Measurements from ENCODE around the gene RAB8A. TPM values are rescaled to one million over a fixed set of nuclear protein-coding genes. Genes with fewer than 3 reads are reported as not detected.

The RAB8A gene
- total RNA-seq, 5 donors from 2014 or later (not counting 1 experiment from before 2014, with no cell fraction given) = 67.0 to 84.5 (median 71.7) TPM

DNA sequence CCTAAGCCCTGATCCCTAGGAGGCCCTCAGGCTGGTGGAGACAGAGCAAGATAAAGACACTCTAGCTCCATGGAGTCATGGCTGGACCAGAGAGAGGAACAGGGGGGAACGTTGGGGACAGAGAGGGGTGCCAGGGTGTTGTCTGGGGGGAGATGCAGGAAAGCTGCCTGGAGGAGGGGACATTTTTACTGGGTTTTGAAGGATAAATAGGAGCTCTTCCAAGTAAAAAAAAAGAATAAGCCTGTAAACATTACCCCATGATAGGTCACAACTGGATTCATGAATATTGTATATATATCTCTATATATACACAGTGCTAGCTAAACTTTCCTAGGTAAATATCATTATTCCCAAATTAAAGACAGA is 32.5 kb downstream of the RAB8A start:
- no peaks in the 10 kb centered on the region for H3K27me3 ChIP-seq (replicated peaks in 1 of 2; ENCODE audit: control insufficient read depth in 2 of 2, extremely low read depth in 1 of 2, insufficient read depth in 2 of 2, low read length in 1 of 2)
- POLR2A ChIA-PET = interaction anchor here (0.6 to 0.7 kb wide), 5 partner anchors 41 to 682 kb away, joined by 3 to 6 read pairs (median 4); partner anchors contain the start of gene FAM32A (in 1 of the 2)
- peaks cover 0 to 12% of the 10 kb centered on the region in 2 donors for H3K36me3 ChIP-seq (ENCODE audit: control insufficient read depth in 2 of 2, extremely low read depth in 1 of 2, insufficient read depth in 1 of 2, low read length in 1 of 2)
- Mint-ChIP-seq H3K27ac (peak overlapping the region; percentile 95 to 98), H3K4me3 (peak overlapping the region; percentile 93 to 99 (median 94)), H3K27me3 (no peaks in the 10 kb centered on the region), H3K4me1 (peaks cover 33 to 62% (median 41%) of the 10 kb centered on the region in 3 donors), H3K9me3 (no peaks in the 10 kb centered on the region), H3K36me3 (peaks cover 10% of the 10 kb centered on the region)
- H3K4me1 ChIP-seq (ENCODE audit: control insufficient read depth in 1 of 2, extremely low read depth in 1 of 2, insufficient read depth in 2 of 2, low read length in 2 of 2) = peaks cover 2 to 78% of the 10 kb centered on the region in 2 experiments
- DNase-seq (no peak), ATAC-seq (replicated peaks in 1 of 4) (peak in 2 of 4 experiments; percentile 6 to 7)
- CTCF ChIA-PET = interaction anchor here in 1 of 2 donors (0.6 to 1.9 kb wide), 6 partner anchors 30 to 242 kb away, joined by 3 to 7 read pairs (median 4); partner anchors contain the start of gene FAM32A
- H3K27ac ChIP-seq (ENCODE audit: low read length) = peak overlapping the region; percentile 82
- 0% methylated on average over 1 of the region's 1 CpG for WGBS (ENCODE audit: insufficient coverage)
- H3K4me3 ChIP-seq (ENCODE audit: control insufficient read depth in 1 of 2, extremely low read depth in 1 of 2, low read length in 1 of 2) = peak overlapping the region; percentile 66 to 72
- H3K9me3 ChIP-seq = no peaks in the 10 kb centered on the region

DNA sequence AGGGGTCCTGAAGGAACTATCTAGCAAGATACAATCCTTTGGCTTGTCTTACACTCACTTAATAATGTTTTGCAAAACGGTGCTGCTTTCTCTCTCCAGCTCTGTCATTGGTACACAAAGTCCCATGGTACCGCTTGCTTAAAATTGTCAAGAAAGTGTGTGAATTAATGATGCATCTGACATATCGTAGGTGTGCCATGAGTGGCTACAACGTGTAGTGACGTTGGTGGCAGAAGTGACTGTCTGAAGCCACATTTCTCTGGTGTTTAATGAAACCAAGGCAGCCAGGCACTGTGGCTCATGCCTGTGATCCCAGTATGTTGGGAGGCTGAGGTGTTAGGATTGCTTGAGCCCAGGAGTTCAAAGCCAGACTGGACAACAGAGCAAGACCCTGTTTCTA is 34.4 kb downstream of the RAB8A start:
- ATAC-seq (replicated peaks in 1 of 4) (no peak), DNase-seq (no peak)
- H3K9me3 Mint-ChIP-seq = no peaks in the 10 kb centered on the region
- 59% methylated on average over 5 of the region's 5 CpGs for WGBS (ENCODE audit: insufficient coverage)
- H3K27me3 Mint-ChIP-seq = no peaks in the 10 kb centered on the region
- peaks cover 0 to 24% of the 10 kb centered on the region in 2 donors for H3K36me3 ChIP-seq (ENCODE audit: control insufficient read depth in 2 of 2, extremely low read depth in 1 of 2, insufficient read depth in 1 of 2, low read length in 1 of 2)
- peak overlapping the region; percentile 49 to 99 (median 50) for H3K4me3 Mint-ChIP-seq
- ChIA-PET POLR2A (interaction anchor here (0.6 to 0.7 kb wide), 2 partner anchors 10 to 115 kb away, joined by 4 to 5 read pairs; no protein-coding TSS in a partner anchor), CTCF (interaction anchor here in 1 of 2 donors (0.6 kb wide), 1 partner anchor 10 kb away, joined by 4 read pairs; no protein-coding TSS in a partner anchor)
- H3K27ac ChIP-seq (ENCODE audit: low read length) = no peak overlapping the region
- no peak overlapping the region for H3K4me3 ChIP-seq (ENCODE audit: control insufficient read depth in 1 of 2, extremely low read depth in 1 of 2, low read length in 1 of 2)
- peaks cover 2 to 62% of the 10 kb centered on the region in 2 experiments for H3K4me1 ChIP-seq (ENCODE audit: control insufficient read depth in 1 of 2, extremely low read depth in 1 of 2, insufficient read depth in 2 of 2, low read length in 2 of 2)
- peaks cover 29 to 50% (median 35%) of the 10 kb centered on the region in 3 donors for H3K4me1 Mint-ChIP-seq
- no peaks in the 10 kb centered on the region for H3K9me3 ChIP-seq
- no peaks in the 10 kb centered on the region for H3K27me3 ChIP-seq (replicated peaks in 1 of 2; ENCODE audit: control insufficient read depth in 2 of 2, extremely low read depth in 1 of 2, insufficient read depth in 2 of 2, low read length in 1 of 2)
- peaks cover 12% of the 10 kb centered on the region for H3K36me3 Mint-ChIP-seq
- peak overlapping the region; percentile 31 to 77 for H3K27ac Mint-ChIP-seq

DNA sequence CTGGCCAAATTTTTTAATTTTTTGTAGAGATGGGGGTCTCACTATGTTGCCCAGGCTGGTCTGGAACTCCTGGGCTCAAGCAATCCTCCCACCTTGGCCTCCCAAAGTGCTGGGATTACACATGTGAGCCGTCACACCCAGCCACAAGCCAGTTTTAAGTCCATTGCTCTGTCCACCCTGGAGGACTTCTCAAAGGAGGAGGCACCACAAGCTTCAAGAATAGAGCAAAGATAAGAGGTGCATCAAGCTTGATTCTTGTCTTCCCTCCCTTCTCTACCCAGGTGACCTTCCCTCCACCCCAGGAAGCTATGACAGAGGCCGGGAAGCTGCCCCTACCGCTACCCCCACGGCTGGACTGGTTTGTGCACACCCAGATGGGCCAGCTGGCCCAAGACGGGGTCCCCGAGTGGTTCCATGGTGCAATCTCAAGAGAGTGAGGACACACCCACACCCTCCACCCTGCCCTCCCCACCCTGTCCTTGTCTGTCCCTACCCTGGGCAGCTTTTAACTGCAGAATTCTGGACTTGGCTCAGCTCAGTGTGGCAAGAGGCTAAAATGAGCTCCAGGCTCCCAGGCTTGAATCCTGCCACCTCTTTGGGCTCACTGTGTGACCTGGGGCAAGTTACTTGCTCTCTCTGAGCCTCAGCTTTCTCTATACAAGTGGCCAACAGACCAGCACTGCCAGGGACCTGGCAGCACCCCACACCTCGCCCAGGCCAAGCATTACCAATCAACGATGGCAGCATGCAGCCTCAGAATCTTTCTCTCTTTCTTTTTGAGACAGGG is 36.9 kb downstream of the RAB8A start:
- Histone ChIP-seq H3K4me1 (ENCODE audit: control insufficient read depth in 1 of 2, extremely low read depth in 1 of 2, insufficient read depth in 2 of 2, low read length in 2 of 2) (peaks cover 2 to 43% of the 10 kb centered on the region in 2 experiments), H3K4me3 (ENCODE audit: control insufficient read depth in 1 of 2, extremely low read depth in 1 of 2, low read length in 1 of 2) (no peak overlapping the region), H3K36me3 (ENCODE audit: control insufficient read depth in 2 of 2, extremely low read depth in 1 of 2, insufficient read depth in 1 of 2, low read length in 1 of 2) (peaks cover 4 to 46% of the 10 kb centered on the region in 2 donors), H3K9me3 (no peaks in the 10 kb centered on the region), H3K27me3 (replicated peaks in 1 of 2; ENCODE audit: control insufficient read depth in 2 of 2, extremely low read depth in 1 of 2, insufficient read depth in 2 of 2, low read length in 1 of 2) (no peaks in the 10 kb centered on the region), H3K27ac (ENCODE audit: low read length) (peak overlapping the region; percentile 10)
- H3K27me3 Mint-ChIP-seq = no peaks in the 10 kb centered on the region
- ChIA-PET CTCF (no interaction called here), POLR2A (interaction anchor here in 1 of 2 donors (0.7 kb wide), 1 partner anchor 20 kb away, joined by 3 read pairs; no protein-coding TSS in a partner anchor)
- no peak for DNase-seq
- 85% methylated on average over 7 of the region's 8 CpGs for WGBS (ENCODE audit: insufficient coverage)
- H3K36me3 Mint-ChIP-seq = peaks cover 20% of the 10 kb centered on the region
- no peak for ATAC-seq (replicated peaks in 1 of 4)
- peak overlapping the region in 1 of 2 donors; percentile 16 for H3K27ac Mint-ChIP-seq
- no peaks in the 10 kb centered on the region for H3K9me3 Mint-ChIP-seq
- peaks cover 19 to 33% (median 21%) of the 10 kb centered on the region in 3 donors for H3K4me1 Mint-ChIP-seq
- no peak overlapping the region for H3K4me3 Mint-ChIP-seq

DNA sequence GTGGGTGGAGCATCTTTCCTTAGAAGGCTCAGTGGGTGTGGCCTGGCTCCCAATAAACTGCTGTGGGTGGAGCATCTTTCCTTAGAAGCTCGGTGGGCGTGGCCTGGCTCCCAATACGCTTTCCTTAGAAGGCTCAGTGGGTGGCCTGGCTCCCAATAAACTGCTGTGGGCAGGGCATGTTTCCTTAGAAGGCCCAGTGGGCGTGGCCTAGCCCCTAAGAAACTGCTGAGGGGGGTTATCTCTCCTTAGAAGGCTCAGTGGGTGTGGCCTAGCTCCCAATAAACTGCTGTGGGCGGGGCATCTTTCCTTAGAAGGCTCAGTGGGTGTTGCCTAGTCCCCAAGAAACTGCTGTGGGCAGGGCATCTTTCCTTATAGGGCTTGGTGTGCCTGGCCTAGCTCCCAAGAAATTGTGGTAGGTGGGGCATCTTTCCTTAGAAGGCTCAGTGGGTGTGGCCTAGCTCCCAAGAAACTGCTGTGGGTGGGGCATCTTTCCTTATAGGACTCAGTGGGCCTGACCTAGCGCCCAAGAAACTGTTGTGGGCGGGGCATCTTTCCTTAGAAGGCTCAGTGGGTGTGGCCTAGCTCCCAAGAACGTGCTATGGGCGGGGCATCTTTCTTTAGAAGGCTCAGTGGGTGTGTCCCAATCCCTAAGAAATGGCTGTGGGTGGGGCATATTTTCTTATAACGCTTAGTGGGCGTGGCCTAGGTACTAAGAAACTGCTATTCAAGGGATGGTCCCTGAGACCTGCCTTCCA is 42.1 kb downstream of the RAB8A start:
- no peaks in the 10 kb centered on the region for H3K9me3 Mint-ChIP-seq
- Histone ChIP-seq H3K4me1 (ENCODE audit: control insufficient read depth in 1 of 2, extremely low read depth in 1 of 2, insufficient read depth in 2 of 2, low read length in 2 of 2) (peaks cover 0 to 2% of the 10 kb centered on the region in 2 experiments), H3K9me3 (no peaks in the 10 kb centered on the region), H3K27me3 (replicated peaks in 1 of 2; ENCODE audit: control insufficient read depth in 2 of 2, extremely low read depth in 1 of 2, insufficient read depth in 2 of 2, low read length in 1 of 2) (no peaks in the 10 kb centered on the region), H3K36me3 (ENCODE audit: control insufficient read depth in 2 of 2, extremely low read depth in 1 of 2, insufficient read depth in 1 of 2, low read length in 1 of 2) (peaks cover 15 to 81% of the 10 kb centered on the region in 2 donors), H3K27ac (ENCODE audit: low read length) (no peak overlapping the region), H3K4me3 (ENCODE audit: control insufficient read depth in 1 of 2, extremely low read depth in 1 of 2, low read length in 1 of 2) (no peak overlapping the region)
- no peak overlapping the region for H3K4me3 Mint-ChIP-seq
- ATAC-seq (replicated peaks in 1 of 4) = no peak
- no peaks in the 10 kb centered on the region for H3K27me3 Mint-ChIP-seq
- WGBS (ENCODE audit: insufficient coverage) = 93% methylated on average over 7 of the region's 11 CpGs
- CTCF ChIA-PET = interaction anchor here in 1 of 2 donors (0.5 kb wide), 1 partner anchor 113 kb away, joined by 3 read pairs; no protein-coding TSS in a partner anchor
- POLR2A ChIA-PET = no interaction called here
- H3K4me1 Mint-ChIP-seq = peaks cover 0 to 16% (median 6%) of the 10 kb centered on the region in 3 donors
- DNase-seq = no peak
- H3K27ac Mint-ChIP-seq = no peak overlapping the region
- peaks cover 52% of the 10 kb centered on the region for H3K36me3 Mint-ChIP-seq

DNA sequence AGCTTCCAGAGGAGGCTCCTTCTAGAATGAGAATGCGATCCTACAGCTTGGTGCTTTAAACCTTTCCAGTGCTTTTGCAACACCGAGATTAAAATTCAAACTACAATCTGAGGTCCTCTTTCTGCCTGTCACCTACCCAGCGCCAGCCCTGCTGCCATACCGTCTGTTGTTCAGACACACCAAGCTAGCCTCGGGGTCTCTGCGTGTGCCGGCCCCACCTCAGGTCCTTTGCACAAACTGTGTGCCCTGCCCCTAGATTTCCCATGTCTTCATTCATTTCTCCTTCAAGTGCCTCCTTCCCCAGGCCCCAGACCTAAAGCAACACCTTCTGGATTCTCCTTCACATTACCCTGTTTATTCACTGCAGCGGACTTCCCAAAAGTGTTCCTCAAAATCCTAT is 42.9 kb downstream of the RAB8A start:
- WGBS (ENCODE audit: insufficient coverage) = 97% methylated on average over 7 of the region's 8 CpGs
- CTCF ChIA-PET = no interaction called here
- H3K4me1 ChIP-seq (ENCODE audit: control insufficient read depth in 1 of 2, extremely low read depth in 1 of 2, insufficient read depth in 2 of 2, low read length in 2 of 2) = peaks cover 0 to 2% of the 10 kb centered on the region in 2 experiments
- Mint-ChIP-seq H3K9me3 (no peaks in the 10 kb centered on the region), H3K36me3 (peaks cover 46% of the 10 kb centered on the region), H3K27me3 (no peaks in the 10 kb centered on the region), H3K4me1 (peaks cover 0 to 10% (median 6%) of the 10 kb centered on the region in 3 donors), H3K4me3 (no peak overlapping the region), H3K27ac (peak overlapping the region in 1 of 2 donors; percentile 40)
- DNase-seq = no peak
- H3K27me3 ChIP-seq (replicated peaks in 1 of 2; ENCODE audit: control insufficient read depth in 2 of 2, extremely low read depth in 1 of 2, insufficient read depth in 2 of 2, low read length in 1 of 2) = no peaks in the 10 kb centered on the region
- POLR2A ChIA-PET = no interaction called here
- no peak overlapping the region for H3K4me3 ChIP-seq (ENCODE audit: control insufficient read depth in 1 of 2, extremely low read depth in 1 of 2, low read length in 1 of 2)
- no peak overlapping the region for H3K27ac ChIP-seq (ENCODE audit: low read length)
- H3K9me3 ChIP-seq = no peaks in the 10 kb centered on the region
- H3K36me3 ChIP-seq (ENCODE audit: control insufficient read depth in 2 of 2, extremely low read depth in 1 of 2, insufficient read depth in 1 of 2, low read length in 1 of 2) = peaks cover 15 to 75% of the 10 kb centered on the region in 2 donors
- no peak for ATAC-seq (replicated peaks in 1 of 4)

DNA sequence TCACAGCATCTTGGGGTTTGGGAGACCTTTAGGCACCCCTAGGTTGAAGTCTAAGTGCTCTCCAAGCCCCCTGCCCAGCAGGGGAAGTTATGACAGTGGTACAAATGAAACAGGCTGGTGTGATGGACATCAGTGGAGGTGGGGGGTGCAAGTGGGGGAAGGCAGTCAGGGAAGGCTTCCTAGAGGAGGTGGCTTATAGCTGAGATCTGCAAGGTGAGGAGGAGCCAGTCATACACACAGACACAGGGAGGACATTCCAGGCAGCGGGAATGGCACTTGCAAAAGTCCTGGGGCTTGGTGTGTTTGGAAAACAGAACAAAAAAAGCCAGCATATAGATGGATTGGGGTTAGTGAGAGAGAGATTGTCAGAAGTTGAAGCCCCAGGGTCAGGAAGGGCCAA is 43.4 kb downstream of the RAB8A start:
- ChIA-PET CTCF (no interaction called here), POLR2A (no interaction called here)
- no peak overlapping the region for H3K4me3 Mint-ChIP-seq
- DNase-seq (no peak), ATAC-seq (replicated peaks in 1 of 4) (no peak)
- peaks cover 0 to 8% (median 6%) of the 10 kb centered on the region in 3 donors for H3K4me1 Mint-ChIP-seq
- peak overlapping the region; percentile 6 to 40 for H3K27ac Mint-ChIP-seq
- no peak overlapping the region for H3K27ac ChIP-seq (ENCODE audit: low read length)
- no peaks in the 10 kb centered on the region for H3K27me3 Mint-ChIP-seq
- no peaks in the 10 kb centered on the region for H3K9me3 Mint-ChIP-seq
- H3K4me3 ChIP-seq (ENCODE audit: control insufficient read depth in 1 of 2, extremely low read depth in 1 of 2, low read length in 1 of 2) = no peak overlapping the region
- WGBS (ENCODE audit: insufficient coverage) = 100% methylated on average over 1 of the region's 1 CpG
- H3K36me3 Mint-ChIP-seq = peaks cover 46% of the 10 kb centered on the region
- H3K9me3 ChIP-seq = no peaks in the 10 kb centered on the region
- peaks cover 15 to 70% of the 10 kb centered on the region in 2 donors for H3K36me3 ChIP-seq (ENCODE audit: control insufficient read depth in 2 of 2, extremely low read depth in 1 of 2, insufficient read depth in 1 of 2, low read length in 1 of 2)
- H3K4me1 ChIP-seq (ENCODE audit: control insufficient read depth in 1 of 2, extremely low read depth in 1 of 2, insufficient read depth in 2 of 2, low read length in 2 of 2) = no peaks in the 10 kb centered on the region
- H3K27me3 ChIP-seq (replicated peaks in 1 of 2; ENCODE audit: control insufficient read depth in 2 of 2, extremely low read depth in 1 of 2, insufficient read depth in 2 of 2, low read length in 1 of 2) = no peaks in the 10 kb centered on the region

Measured in T-cell (primary cell).